Mesendoderm (in vitro differentiated cells): ENCODE data around the gene SLC46A3.

Experiments used
- DNase-seq: peaks from one replicate; pipeline ENCODE4 v3.0.0; 2013
- H2AK5ac ChIP-seq: 2 replicates; pipeline ENCODE4 v1.6.1; 2013; ENCODE audit warnings: low read length, inconsistent platforms
- H2BK120ac ChIP-seq: 2 replicates; pipeline ENCODE4 v1.6.1; 2013; ENCODE audit warnings: low read depth, mild to moderate bottlenecking, low read length, moderate library complexity, mixed read lengths
- H2BK15ac ChIP-seq: replicated peaks from 2 replicates; pipeline ENCODE4 v1.6.1; 2013; ENCODE audit warnings: low read depth, mild to moderate bottlenecking, moderate library complexity
- H2BK5ac ChIP-seq: 2 replicates; pipeline ENCODE4 v1.6.1; 2013; ENCODE audit warnings: low read length, inconsistent platforms
- H3K18ac ChIP-seq: 2 replicates; pipeline ENCODE4 v1.6.1; 2013; ENCODE audit warnings: mild to moderate bottlenecking, low read length, mixed read lengths
- H3K23ac ChIP-seq: one replicate; pipeline ENCODE4 v1.6.1; 2013; ENCODE audit warnings: low read length
- H3K27ac ChIP-seq: 2 replicates; pipeline ENCODE4 v1.5.1; 2013; ENCODE audit warnings: low read depth, mild to moderate bottlenecking, inconsistent platforms, low read length, moderate library complexity
- H3K27me3 ChIP-seq: 2 replicates; pipeline ENCODE4 v1.6.1; 2013; ENCODE audit warnings: low read length, control low read depth, mild to moderate bottlenecking, inconsistent platforms; ENCODE audit not compliant: insufficient read depth, poor library complexity
- H3K36me3 ChIP-seq: 2 replicates; pipeline ENCODE4 v1.6.1; 2013; ENCODE audit warnings: low read length, inconsistent platforms; ENCODE audit not compliant: control insufficient read depth, insufficient read depth
- H3K4ac ChIP-seq: one replicate; pipeline ENCODE4 v1.6.1; 2013; ENCODE audit warnings: low read depth, mild to moderate bottlenecking, low read length, moderate library complexity
- H3K4me1 ChIP-seq: 2 replicates; pipeline ENCODE4 v1.6.1; 2013; ENCODE audit warnings: low read depth, low read length, inconsistent platforms; ENCODE audit not compliant: control insufficient read depth
- H3K4me2 ChIP-seq: 2 replicates; pipeline ENCODE4 v1.6.1; 2013; ENCODE audit warnings: low read length
- H3K4me3 ChIP-seq: 2 replicates; pipeline ENCODE4 v1.5.1; 2013; ENCODE audit warnings: mild to moderate bottlenecking, low read length
- H3K56ac ChIP-seq: one replicate; pipeline ENCODE4 v1.6.1; 2013; ENCODE audit warnings: low read length
- H3K79me1 ChIP-seq: 2 replicates; pipeline ENCODE4 v1.6.1; 2013; ENCODE audit warnings: low read length, inconsistent platforms
- H3K79me2 ChIP-seq: 2 replicates; pipeline ENCODE4 v1.6.1; 2013; ENCODE audit warnings: mild to moderate bottlenecking, low read length; ENCODE audit not compliant: control insufficient read depth, insufficient read depth
- H3K9ac ChIP-seq: 2 replicates; pipeline ENCODE4 v1.6.1; 2013; ENCODE audit warnings: low read length, inconsistent platforms
- H4K5ac ChIP-seq: one replicate; pipeline ENCODE4 v1.6.1; 2013; ENCODE audit warnings: low read length
- H4K8ac ChIP-seq: one replicate; pipeline ENCODE4 v1.6.1; 2013; ENCODE audit warnings: low read depth, mild to moderate bottlenecking, control low read depth, low read length, moderate library complexity
- WGBS: extraction: QIAGEN DNeasy Blood & Tissue Kit; methylation state at CpG from one replicate; pipeline ENCODE4 v1.1.7; 2013; ENCODE audit warnings: low lambda C conversion rate, missing lambda C conversion rate; ENCODE audit not compliant: insufficient coverage; ENCODE audit errors: extremely low coverage; 5-methylcytosine and 5-hydroxymethylcytosine counted together

SLC46A3 gene

GRCh38 chr13:28717170-28717569, 1.6 kb downstream of the SLC46A3 start:
- Histone ChIP-seq H3K27me3 (no peaks in the 10 kb centered on the region), H2BK5ac (peak overlapping the region; percentile 62), H3K18ac (peak overlapping the region; percentile 64), H3K4me2 (peak overlapping the region; percentile 2), H2AK5ac (no peak overlapping the region), H4K8ac (no peak overlapping the region), H3K4ac (no peak overlapping the region), H3K56ac (peak overlapping the region; percentile 61), H4K5ac (no peak overlapping the region), H3K4me3 (no peak overlapping the region), H3K23ac (no peak overlapping the region), H2BK120ac (peak overlapping the region; percentile 13), H3K36me3 (no peaks in the 10 kb centered on the region), H3K4me1 (peaks cover 9% of the 10 kb centered on the region), H3K79me2 (no peaks in the 10 kb centered on the region), H3K27ac (peak overlapping the region; percentile 83), H3K9ac (peak overlapping the region; percentile 26), H3K79me1 (no peaks in the 10 kb centered on the region), H2BK15ac (no peak overlapping the region)
- DNase-seq = peak; percentile 52
- WGBS = no CpG with 5 or more reads among the region's 3 CpGs

GRCh38 chr13:28716511-28716910, 2.3 kb downstream of the SLC46A3 start:
- Histone ChIP-seq H3K23ac (no peak overlapping the region), H3K4me2 (no peak overlapping the region), H3K27ac (peak overlapping the region; percentile 69), H3K79me2 (no peaks in the 10 kb centered on the region), H2AK5ac (no peak overlapping the region), H3K18ac (peak overlapping the region; percentile 76), H2BK15ac (no peak overlapping the region), H3K27me3 (no peaks in the 10 kb centered on the region), H4K5ac (no peak overlapping the region), H3K79me1 (no peaks in the 10 kb centered on the region), H3K9ac (no peak overlapping the region), H2BK120ac (peak overlapping the region; percentile 13), H3K56ac (no peak overlapping the region), H3K4ac (no peak overlapping the region), H3K36me3 (no peaks in the 10 kb centered on the region), H2BK5ac (no peak overlapping the region), H3K4me1 (peaks cover 9% of the 10 kb centered on the region), H3K4me3 (no peak overlapping the region), H4K8ac (no peak overlapping the region)
- WGBS = no CpG with 5 or more reads among the region's 8 CpGs
- peak; percentile 97 for DNase-seq

- DNase-seq = no peak
- WGBS = no CpG with 5 or more reads among the region's 1 CpG
- H3K18ac ChIP-seq = peak overlapping the region; percentile 5
These were observed 4.1 kb downstream of the SLC46A3 start for GRCh38 chr13:28714651-28715050.

DNA sequence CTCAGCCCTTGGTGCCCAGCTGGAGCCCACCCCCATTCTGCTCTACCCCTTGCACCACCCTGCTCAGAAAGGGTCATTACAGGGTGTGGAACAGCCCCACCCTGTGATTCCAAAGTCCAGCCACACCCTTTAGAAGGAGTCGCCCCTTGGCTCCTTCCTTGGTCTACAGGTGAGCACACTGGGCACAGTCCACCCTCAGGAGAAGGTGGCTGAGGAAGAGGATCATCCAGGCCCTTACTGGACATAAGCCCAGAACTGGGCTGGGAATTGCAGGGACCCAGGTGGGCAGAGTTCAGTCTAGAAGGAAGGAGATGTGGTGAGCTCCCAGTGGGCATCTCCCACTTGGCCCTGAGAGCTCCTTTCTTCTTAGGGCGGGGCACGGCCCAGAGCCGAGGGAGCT, 8.6 kb downstream of the SLC46A3 start:
- no peak for DNase-seq
- no peak overlapping the region for H4K8ac ChIP-seq
- H3K27me3 ChIP-seq = no peaks in the 10 kb centered on the region
- no peak overlapping the region for H3K4me2 ChIP-seq
- no peak overlapping the region for H2BK120ac ChIP-seq
- H2AK5ac ChIP-seq = no peak overlapping the region
- no peak overlapping the region for H2BK5ac ChIP-seq
- no peak overlapping the region for H4K5ac ChIP-seq
- no peak overlapping the region for H3K18ac ChIP-seq
- H2BK15ac ChIP-seq = no peak overlapping the region
- H3K4me3 ChIP-seq = no peak overlapping the region
- H3K23ac ChIP-seq = no peak overlapping the region
- H3K27ac ChIP-seq = no peak overlapping the region
- H3K4me1 ChIP-seq = peaks cover 3% of the 10 kb centered on the region
- no peak overlapping the region for H3K56ac ChIP-seq
- H3K36me3 ChIP-seq = no peaks in the 10 kb centered on the region
- no CpG with 5 or more reads among the region's 4 CpGs for WGBS
- H3K79me2 ChIP-seq = no peaks in the 10 kb centered on the region
- no peaks in the 10 kb centered on the region for H3K79me1 ChIP-seq
- no peak overlapping the region for H3K9ac ChIP-seq
- no peak overlapping the region for H3K4ac ChIP-seq

More at GRCh38 chr13:28714651-28715050, 4.1 kb downstream of the SLC46A3 start:
- H3K27me3 ChIP-seq = no peaks in the 10 kb centered on the region
- no peak overlapping the region for H2BK5ac ChIP-seq
- no peaks in the 10 kb centered on the region for H3K79me1 ChIP-seq
- H3K4me2 ChIP-seq = no peak overlapping the region
- H3K9ac ChIP-seq = no peak overlapping the region
- H3K23ac ChIP-seq = no peak overlapping the region
- H2BK15ac ChIP-seq = no peak overlapping the region
- peaks cover 9% of the 10 kb centered on the region for H3K4me1 ChIP-seq
- H2AK5ac ChIP-seq = no peak overlapping the region
- H4K5ac ChIP-seq = no peak overlapping the region
- H3K4ac ChIP-seq = no peak overlapping the region
- no peak overlapping the region for H2BK120ac ChIP-seq
- H3K4me3 ChIP-seq = no peak overlapping the region
- no peaks in the 10 kb centered on the region for H3K36me3 ChIP-seq
- no peaks in the 10 kb centered on the region for H3K79me2 ChIP-seq
- no peak overlapping the region for H3K56ac ChIP-seq
- no peak overlapping the region for H3K27ac ChIP-seq
- H4K8ac ChIP-seq = no peak overlapping the region

DNA sequence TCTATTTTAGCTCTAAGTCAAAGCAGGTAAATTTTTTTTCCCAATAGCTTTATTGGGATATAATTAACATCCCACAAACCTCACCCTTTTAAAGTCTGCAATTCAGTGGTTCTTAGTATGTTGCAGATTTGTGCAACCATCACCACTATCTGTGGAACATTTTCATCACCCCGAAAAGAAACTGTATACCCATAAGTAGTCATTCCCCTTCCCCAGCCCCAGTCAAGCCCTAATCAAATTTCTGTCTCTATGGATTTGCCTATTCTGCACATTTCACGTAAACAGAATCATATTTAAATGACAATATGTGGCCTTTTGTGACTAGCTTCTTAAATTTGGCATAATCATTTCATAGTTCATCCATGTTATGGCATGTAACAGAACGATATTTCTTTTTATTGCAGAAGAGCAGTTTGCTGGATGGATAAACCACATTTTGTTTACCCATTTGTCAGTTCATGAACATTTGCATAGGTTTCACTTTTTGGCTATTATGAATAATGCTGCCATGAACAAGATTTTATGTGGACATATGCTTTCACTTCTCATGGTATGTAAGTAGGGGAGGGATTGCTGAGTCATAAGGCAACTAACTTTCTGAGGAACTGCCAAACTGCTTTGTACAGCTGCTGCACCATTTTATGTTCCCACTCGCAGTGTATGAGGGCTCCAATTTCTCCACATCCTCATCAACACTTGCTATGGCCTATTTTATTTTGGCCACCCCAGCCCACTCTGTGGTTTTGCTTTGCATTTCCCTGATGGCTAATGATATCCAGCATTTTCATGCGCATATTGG, 10.9 kb downstream of the SLC46A3 start:
- no peak overlapping the region for H2BK15ac ChIP-seq
- no peak overlapping the region for H2AK5ac ChIP-seq
- no peak overlapping the region for H2BK5ac ChIP-seq
- no peak overlapping the region for H4K8ac ChIP-seq
- no peak overlapping the region for H3K27ac ChIP-seq
- no peaks in the 10 kb centered on the region for H3K79me1 ChIP-seq
- no peak overlapping the region for H3K4ac ChIP-seq
- H3K4me3 ChIP-seq = no peak overlapping the region
- H3K18ac ChIP-seq = no peak overlapping the region
- no peak for DNase-seq
- no peak overlapping the region for H2BK120ac ChIP-seq
- WGBS = no CpG with 5 or more reads among the region's 5 CpGs
- H3K27me3 ChIP-seq = no peaks in the 10 kb centered on the region
- no peaks in the 10 kb centered on the region for H3K36me3 ChIP-seq
- no peak overlapping the region for H3K4me2 ChIP-seq
- H3K79me2 ChIP-seq = no peaks in the 10 kb centered on the region
- H3K9ac ChIP-seq = no peak overlapping the region
- no peak overlapping the region for H4K5ac ChIP-seq
- H3K4me1 ChIP-seq = peaks cover 11% of the 10 kb centered on the region
- no peak overlapping the region for H3K23ac ChIP-seq
- H3K56ac ChIP-seq = no peak overlapping the region
